K562 (cell line): Measurements from ENCODE around the gene NR2F2.

ENCODE experiments used
- CTCF ChIP-seq, 3 experiments: IDR thresholded peaks in 2 of 3; conservative IDR thresholded peaks in 1 of 3; 2 replicates each; pipeline ENCODE4 v1.5.1; 2011 to 2012; ENCODE audit warnings: low read length in 3 of 3, mild to moderate bottlenecking in 3 of 3, control low read depth in 2 of 3, improper control_type of control experiment in 1 of 3, inconsistent platforms in 1 of 3, low read depth in 1 of 3, mixed read lengths in 1 of 3, moderate library complexity in 1 of 3; ENCODE audit not compliant: insufficient read depth in 2 of 3
- NR2C1 ChIP-seq, 2 experiments: fragments of 450-650 bp; IDR thresholded peaks; 2 replicates each; pipeline ENCODE4 v1.6.1; 2017; ENCODE audit warnings: mild to moderate bottlenecking in 2 of 2, antibody characterized with exemption in 1 of 2, inconsistent platforms in 1 of 2, missing compliant biosample characterization in 1 of 2, missing genetic modification characterization in 1 of 2

GRCh38 chr15:96369825-96370621 is 39.5 kb downstream of the NR2F2 start:
- no peak for TF ChIP-seq CTCF (IDR thresholded peaks at IDR 0.05 in 2 of 3, conservative IDR thresholded peaks at IDR 0.05 in 1 of 3; ENCODE audit: insufficient read depth in 2 of 3, low read depth in 1 of 3, low read length in 3 of 3)
- TF ChIP-seq NR2C1 (IDR thresholded peaks at IDR 0.05) = no peak
- no peak for TF ChIP-seq NR2C1 (tag; IDR thresholded peaks at IDR 0.05)
